ENCODE measurements around the gene LYRM1.

- TF ChIP-seq CTCF (conservative IDR thresholded peaks at IDR 0.05; ENCODE audit: low read depth in 2 of 2), result no peak
- no peak for TF ChIP-seq ETS1 (IDR thresholded peaks at IDR 0.05)
- TF ChIP-seq REST (IDR thresholded peaks at IDR 0.05; ENCODE audit: unreplicated experiment), result no peak
- no peak for TF ChIP-seq CREB1 (CRISPR knock-in tag; IDR thresholded peaks at IDR 0.05; ENCODE audit: low read depth)
- TF ChIP-seq ZNF462 (CRISPR knock-in tag; IDR thresholded peaks at IDR 0.05), result no peak
- no peak for TF ChIP-seq POLR2AphosphoS5 (IDR thresholded peaks at IDR 0.05; ENCODE audit: low read depth)
- TF ChIP-seq EZH2 (IDR thresholded peaks at IDR 0.05; ENCODE audit: low read depth, unreplicated experiment), result no peak
- no peak for TF ChIP-seq EZH2phosphoT487 (IDR thresholded peaks at IDR 0.05; ENCODE audit: unreplicated experiment)
Observed at GRCh38 chr16:20868890-20869289, 31.7 kb upstream of the LYRM1 start.
